GM12875 (cell line): ENCODE measurements around the gene WNK1.

Source experiments
- H3K4me3 ChIP-seq: one replicate; pipeline ENCODE4 v1.5.1; 2011; ENCODE audit warnings: low read depth, low read length, control low read depth
- CTCF ChIP-seq: IDR thresholded peaks from 2 replicates; pipeline ENCODE4 v1.5.1; 2011; ENCODE audit warnings: low read depth, mild to moderate bottlenecking, control low read depth, inconsistent platforms, low read length, moderate library complexity, borderline replicate concordance; ENCODE audit not compliant: insufficient read depth

Gene WNK1

GRCh38 chr12:749751-750270 is 2.6 kb upstream of the WNK1 start:
- no peak for TF ChIP-seq CTCF
- peak overlapping the region; percentile 3 for H3K4me3 ChIP-seq

GRCh38 chr12:750366-751191 is 1.8 kb upstream of the WNK1 start:
- peak overlapping the region; percentile 57 for H3K4me3 ChIP-seq
- TF ChIP-seq CTCF, result no peak

- peak; percentile 70 for TF ChIP-seq CTCF
These were observed 984 bp upstream of the WNK1 start for GRCh38 chr12:751192-751998.

GRCh38 chr12:752695-753610 is 574 bp downstream of the WNK1 start:
- TF ChIP-seq CTCF, result peak; percentile 33
- peak overlapping the region; percentile 92 for H3K4me3 ChIP-seq

More at GRCh38 chr12:751192-751998, 984 bp upstream of the WNK1 start:
- H3K4me3 ChIP-seq, result peak overlapping the region; percentile 57

- TF ChIP-seq CTCF, result peak; percentile 25; the same call in 1 of the 2 replicates
- peak overlapping the region; percentile 92 for H3K4me3 ChIP-seq
These were observed 1.5 kb downstream of the WNK1 start for GRCh38 chr12:753611-754472.

- H3K4me3 ChIP-seq, result peak overlapping the region; percentile 92
- TF ChIP-seq CTCF, result no peak
These were observed 2.1 kb downstream of the WNK1 start for GRCh38 chr12:754473-754820.
